Vagina (tissue), 2 donors: Measurements from ENCODE around the gene CFTR. TPM values are rescaled to one million over a fixed set of nuclear protein-coding genes. Genes with fewer than 3 reads are reported as not detected.
A peak's percentile ranks its signal among the peaks of the same experiment; 100 is the strongest.

Experiments used
- DNase-seq, 2 donors: peaks; one replicate each; pipeline ENCODE4 v3.0.0-alpha.2; 2017; ENCODE audit errors: extremely low spot score in 2 of 2
- H3K27ac ChIP-seq: fragments of 200-600 bp; sonication (generic); one replicate; pipeline ENCODE4 v1.5.1; 2019
- H3K27me3 ChIP-seq: fragments of 200-600 bp; sonication (generic); one replicate; pipeline ENCODE4 v1.5.1; 2019
- H3K36me3 ChIP-seq, 2 donors: fragments of 200-600 bp; sonication (generic); one replicate each; pipeline ENCODE4 v1.5.1; 2017 to 2019
- H3K4me1 ChIP-seq: fragments of 200-600 bp; sonication (generic); one replicate; pipeline ENCODE4 v1.5.1; 2019
- H3K4me3 ChIP-seq, 2 donors: fragments of 200-600 bp; sonication (generic); 1 replicate in 1 of 2; 2 replicates in 1 of 2; pipeline ENCODE4 v1.5.1; 2016 to 2019
- H3K9me3 ChIP-seq: fragments of 200-600 bp; sonication (generic); one replicate; pipeline ENCODE4 v1.5.1; 2019
- CTCF ChIP-seq, 3 experiments: fragments of 450-650 bp in 2 of 3; fragments of 200-600 bp in 1 of 3; sonication (generic) in 1 of 3; IDR thresholded peaks; one replicate each; pipeline ENCODE4 v1.5.1; 2017 to 2019; ENCODE audit warnings: antibody characterized with exemption in 3 of 3, mild to moderate bottlenecking in 2 of 3, moderate library complexity in 2 of 3
- POLR2A ChIP-seq, 2 donors: fragments of 450-650 bp; IDR thresholded peaks; one replicate each; pipeline ENCODE4 v1.6.1; 2017; ENCODE audit warnings: antibody characterized with exemption in 2 of 2, mild to moderate bottlenecking in 2 of 2, moderate library complexity in 2 of 2
- POLR2AphosphoS5 ChIP-seq, 2 donors: sonication (generic); formaldehyde crosslinking; IDR thresholded peaks; one replicate each; pipeline ENCODE4 v1.9.0; 2017; ENCODE audit warnings: antibody characterized with exemption in 2 of 2, mild to moderate bottlenecking in 2 of 2, low read depth in 1 of 2; ENCODE audit not compliant: insufficient read depth in 1 of 2
- intact Hi-C: fragments of 100-400 bp; cut with DNase I; formaldehyde crosslinking; loops from one replicate; pipeline ENCODE4 v1.15.1; 2023
- total RNA-seq: library from RNA; depleted of rRNA; stranded (reverse); fragments of >200 nt; gene quantifications from one replicate; pipeline ENCODE4 v1.2.3, GENCODE V29; 2016

CFTR gene
- total RNA-seq, 1 donor from 2014 or later: not detected

GRCh38 chr7:117567781-117568180 is 88.0 kb downstream of the CFTR start:
- TF ChIP-seq POLR2AphosphoS5 (IDR thresholded peaks at IDR 0.05; ENCODE audit: insufficient read depth in 1 of 2, low read depth in 1 of 2) (no peak), POLR2A (IDR thresholded peaks at IDR 0.05) (no peak), CTCF (IDR thresholded peaks at IDR 0.05) (no peak)
- intact Hi-C loops: no loop called here
- Histone ChIP-seq H3K36me3 (no peaks in the 10 kb centered on the region), H3K4me3 (no peak overlapping the region), H3K27ac (no peak overlapping the region), H3K9me3 (no peaks in the 10 kb centered on the region), H3K4me1 (no peaks in the 10 kb centered on the region), H3K27me3 (no peaks in the 10 kb centered on the region)
- DNase-seq: no peak

- no peaks in the 10 kb centered on the region for H3K27me3 ChIP-seq
Measured at GRCh38 chr7:117572856-117573620, 93.2 kb downstream of the CFTR start.

GRCh38 chr7:117581424-117581823 is 101.6 kb downstream of the CFTR start:
- no peak for DNase-seq
- Histone ChIP-seq H3K36me3 (no peaks in the 10 kb centered on the region), H3K9me3 (no peaks in the 10 kb centered on the region), H3K27me3 (no peaks in the 10 kb centered on the region), H3K4me3 (no peak overlapping the region), H3K4me1 (no peaks in the 10 kb centered on the region), H3K27ac (no peak overlapping the region)
- TF ChIP-seq CTCF (IDR thresholded peaks at IDR 0.05) (no peak), POLR2AphosphoS5 (IDR thresholded peaks at IDR 0.05; ENCODE audit: insufficient read depth in 1 of 2, low read depth in 1 of 2) (no peak), POLR2A (IDR thresholded peaks at IDR 0.05) (no peak)
- intact Hi-C loops: no loop called here

More at GRCh38 chr7:117572856-117573620, 93.2 kb downstream of the CFTR start:
- no peak for DNase-seq
- Histone ChIP-seq H3K4me3 (no peak overlapping the region), H3K27ac (no peak overlapping the region), H3K9me3 (no peaks in the 10 kb centered on the region), H3K36me3 (no peaks in the 10 kb centered on the region), H3K4me1 (no peaks in the 10 kb centered on the region)
- no peak for TF ChIP-seq CTCF (IDR thresholded peaks at IDR 0.05)
- no peak for TF ChIP-seq POLR2AphosphoS5 (IDR thresholded peaks at IDR 0.05; ENCODE audit: insufficient read depth in 1 of 2, low read depth in 1 of 2)
- TF ChIP-seq POLR2A (IDR thresholded peaks at IDR 0.05): no peak
- intact Hi-C loops: no loop called here

GRCh38 chr7:117582219-117582704 is 102.4 kb downstream of the CFTR start:
- intact Hi-C loops: no loop called here
- TF ChIP-seq POLR2A (IDR thresholded peaks at IDR 0.05) (no peak), CTCF (IDR thresholded peaks at IDR 0.05) (no peak), POLR2AphosphoS5 (IDR thresholded peaks at IDR 0.05; ENCODE audit: insufficient read depth in 1 of 2, low read depth in 1 of 2) (no peak)
- no peak overlapping the region for H3K27ac ChIP-seq
- no peaks in the 10 kb centered on the region for H3K9me3 ChIP-seq
- no peaks in the 10 kb centered on the region for H3K4me1 ChIP-seq
- H3K4me3 ChIP-seq: no peak overlapping the region
- DNase-seq: peak in 1 of 2 donors; percentile 87
- no peaks in the 10 kb centered on the region for H3K36me3 ChIP-seq
- H3K27me3 ChIP-seq: no peaks in the 10 kb centered on the region

GRCh38 chr7:117587931-117588330 is 108.1 kb downstream of the CFTR start:
- TF ChIP-seq POLR2A (IDR thresholded peaks at IDR 0.05): no peak
- H3K27ac ChIP-seq: no peak overlapping the region
- intact Hi-C loops: no loop called here
- H3K36me3 ChIP-seq: no peaks in the 10 kb centered on the region
- no peak overlapping the region for H3K4me3 ChIP-seq
- no peaks in the 10 kb centered on the region for H3K27me3 ChIP-seq
- DNase-seq: no peak
- no peaks in the 10 kb centered on the region for H3K4me1 ChIP-seq
- H3K9me3 ChIP-seq: no peaks in the 10 kb centered on the region
